Hematopoietic multipotent progenitor cell (in vitro differentiated cells): ENCODE results near the gene CD3E. TPM values are rescaled to one million over a fixed set of nuclear protein-coding genes. Genes with fewer than 3 reads are reported as not detected.
A peak's percentile ranks its signal among the peaks of the same experiment; 100 is the strongest.

Experiments used
- DNase-seq, 3 donors: peaks; one replicate each; pipeline ENCODE4 v3.0.0-alpha.2; 2011 to 2015; ENCODE audit warnings: low read depth in 2 of 3, low spot score in 2 of 3
- total RNA-seq: library from RNA; depleted of rRNA; stranded (reverse); fragments of >200 nt; gene quantifications from one replicate; pipeline ENCODE4 v1.2.3, GENCODE V29; 2012

Gene CD3E
- total RNA-seq, result 0.54 TPM

DNA sequence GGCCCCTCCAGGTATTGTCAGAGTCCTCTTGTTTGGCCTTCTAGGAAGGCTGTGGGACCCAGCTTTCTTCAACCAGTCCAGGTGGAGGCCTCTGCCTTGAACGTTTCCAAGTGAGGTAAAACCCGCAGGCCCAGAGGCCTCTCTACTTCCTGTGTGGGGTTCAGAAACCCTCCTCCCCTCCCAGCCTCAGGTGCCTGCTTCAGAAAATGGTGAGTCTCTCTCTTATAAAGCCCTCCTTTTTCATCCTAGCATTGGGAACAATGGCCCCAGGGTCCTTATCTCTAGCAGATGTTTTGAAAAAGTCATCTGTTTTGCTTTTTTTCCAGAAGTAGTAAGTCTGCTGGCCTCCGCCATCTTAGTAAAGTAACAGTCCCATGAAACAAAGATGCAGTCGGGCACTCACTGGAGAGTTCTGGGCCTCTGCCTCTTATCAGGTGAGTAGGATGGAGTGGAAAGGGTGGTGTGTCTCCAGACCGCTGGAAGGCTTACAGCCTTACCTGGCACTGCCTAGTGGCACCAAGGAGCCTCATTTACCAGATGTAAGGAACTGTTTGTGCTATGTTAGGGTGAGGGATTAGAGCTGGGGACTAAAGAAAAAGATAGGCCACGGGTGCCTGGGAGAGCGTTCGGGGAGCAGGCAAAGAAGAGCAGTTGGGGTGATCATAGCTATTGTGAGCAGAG, at the start of gene CD3E:
CD3E (plus strand) TSS at position 163 of the 681 bp plus-strand sequence; CDS start at position 386, 223 bp downstream.
- DNase-seq, result no peak

DNA sequence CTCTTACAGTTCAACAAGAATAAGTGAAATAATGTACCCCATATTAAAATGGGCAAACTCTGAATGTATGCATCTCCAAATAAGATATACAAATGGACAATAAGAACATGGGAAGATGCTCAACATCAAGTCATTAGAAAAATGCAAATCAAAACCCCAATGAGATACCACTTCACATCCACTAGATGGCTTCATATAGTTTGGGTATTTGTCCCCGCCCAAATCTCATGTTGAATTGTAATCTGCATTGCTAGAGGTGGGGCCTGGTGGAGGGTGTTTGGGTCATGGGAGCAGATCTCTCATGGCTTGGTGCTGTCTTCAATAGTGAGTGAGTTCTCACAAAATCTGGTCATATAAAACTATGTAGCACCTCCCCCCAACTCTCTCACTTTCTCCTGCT, 46.1 kb upstream of the CD3E start:
- no peak for DNase-seq

DNA sequence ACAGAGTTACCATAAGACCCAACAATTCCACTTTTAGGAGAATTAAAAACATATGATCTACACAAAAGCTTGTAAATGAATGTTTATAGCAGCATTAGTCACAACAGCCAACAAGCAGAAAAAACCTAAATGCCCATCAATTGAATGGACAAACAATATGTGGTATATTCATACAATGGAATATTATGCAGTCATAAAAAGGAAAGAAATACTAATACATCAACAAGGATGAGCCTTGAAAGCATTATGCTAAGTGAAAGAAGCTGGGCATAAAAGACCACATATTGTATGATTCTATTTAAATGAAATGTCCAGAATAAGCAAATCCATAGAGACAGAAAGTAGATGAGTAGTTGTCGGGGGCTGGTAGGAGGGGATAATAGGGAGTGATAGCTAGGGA, 45.4 kb upstream of the CD3E start:
- no peak for DNase-seq

DNA sequence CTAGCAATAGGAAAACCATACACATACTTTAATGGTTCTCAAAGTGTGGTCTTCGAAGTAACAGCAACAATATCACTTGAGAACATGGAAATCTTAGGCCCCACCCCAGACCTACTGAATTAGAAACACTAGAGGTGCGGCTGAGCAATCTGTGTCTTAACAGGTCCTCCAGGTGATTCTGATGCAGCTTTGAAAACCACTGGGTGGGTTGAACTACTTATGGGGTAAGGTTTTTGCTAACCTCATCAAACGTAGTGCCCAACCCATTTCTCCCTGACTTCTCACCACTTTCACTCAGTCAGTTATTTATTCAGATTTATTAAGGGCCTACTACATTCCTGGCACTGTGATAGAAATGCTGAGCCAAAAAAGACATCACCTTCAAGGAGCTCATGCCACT, 44.2 kb upstream of the CD3E start:
- DNase-seq, result no peak

DNA sequence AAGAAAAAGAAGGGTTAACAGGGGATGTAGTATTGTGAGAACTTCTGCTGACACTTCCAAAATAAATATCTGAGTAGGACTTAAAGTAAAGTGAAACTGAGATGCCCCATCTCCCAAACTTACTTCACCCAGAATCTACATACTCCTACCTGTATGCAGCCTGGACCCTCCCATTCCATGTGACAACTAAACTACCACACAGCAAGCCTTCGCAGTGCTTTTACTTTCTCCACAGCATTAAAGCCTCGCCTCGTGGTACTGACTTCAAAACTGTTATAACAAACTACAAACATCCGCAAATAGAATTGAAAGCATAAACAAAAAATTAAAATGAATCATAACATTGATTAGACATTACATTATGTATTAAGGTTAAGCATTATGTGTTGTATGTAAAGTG, 41.4 kb upstream of the CD3E start:
- no peak for DNase-seq

DNA sequence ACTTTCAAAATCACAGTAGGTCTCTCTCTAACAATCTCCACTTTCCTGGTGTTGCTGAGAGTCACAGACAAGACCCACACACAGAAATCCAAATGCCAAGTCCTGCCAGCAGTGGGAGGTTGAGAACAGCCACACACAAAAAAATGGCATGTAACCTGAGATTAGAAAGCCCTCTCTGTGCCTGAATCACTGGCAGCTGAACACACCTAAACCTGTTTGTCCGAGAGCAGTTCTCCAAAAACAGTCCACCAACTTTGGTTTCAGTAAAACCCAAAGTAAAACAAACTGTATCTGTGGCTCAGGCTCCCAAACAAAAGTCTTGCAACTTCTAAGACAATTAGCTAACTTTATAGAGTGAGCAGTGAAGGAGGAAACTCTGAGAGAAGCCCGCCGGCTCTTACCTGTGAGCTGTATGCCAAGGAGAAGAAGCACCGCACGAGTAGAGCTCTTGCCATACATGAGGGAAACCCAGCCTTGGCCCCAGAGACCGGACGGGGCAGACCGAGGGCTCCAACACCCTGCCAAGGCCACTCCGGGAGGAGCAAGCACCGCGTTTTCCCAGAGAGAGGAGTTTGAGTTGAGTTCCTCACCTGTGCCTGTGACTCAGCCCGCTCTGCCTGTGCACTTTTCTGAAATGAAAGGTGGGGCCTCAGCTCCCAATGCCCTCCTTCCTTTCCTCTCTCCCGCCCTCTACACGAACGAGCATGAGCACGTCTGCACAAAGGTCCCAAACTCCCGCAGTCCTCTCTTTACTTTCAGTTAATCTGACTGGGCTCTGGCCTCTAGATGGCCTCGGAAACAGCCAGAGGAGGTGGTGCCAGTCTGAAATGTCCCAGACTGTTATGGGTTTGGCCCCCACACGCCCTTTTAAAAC, 40.6 kb upstream of the CD3E start, which contains the start of gene MPZL2:
MPZL2 (minus strand) TSS at position 603 of the 874 bp plus-strand sequence; CDS start at position 459, 144 bp downstream.
- peak in 2 of 3 donors; percentile 24 to 27 for DNase-seq

DNA sequence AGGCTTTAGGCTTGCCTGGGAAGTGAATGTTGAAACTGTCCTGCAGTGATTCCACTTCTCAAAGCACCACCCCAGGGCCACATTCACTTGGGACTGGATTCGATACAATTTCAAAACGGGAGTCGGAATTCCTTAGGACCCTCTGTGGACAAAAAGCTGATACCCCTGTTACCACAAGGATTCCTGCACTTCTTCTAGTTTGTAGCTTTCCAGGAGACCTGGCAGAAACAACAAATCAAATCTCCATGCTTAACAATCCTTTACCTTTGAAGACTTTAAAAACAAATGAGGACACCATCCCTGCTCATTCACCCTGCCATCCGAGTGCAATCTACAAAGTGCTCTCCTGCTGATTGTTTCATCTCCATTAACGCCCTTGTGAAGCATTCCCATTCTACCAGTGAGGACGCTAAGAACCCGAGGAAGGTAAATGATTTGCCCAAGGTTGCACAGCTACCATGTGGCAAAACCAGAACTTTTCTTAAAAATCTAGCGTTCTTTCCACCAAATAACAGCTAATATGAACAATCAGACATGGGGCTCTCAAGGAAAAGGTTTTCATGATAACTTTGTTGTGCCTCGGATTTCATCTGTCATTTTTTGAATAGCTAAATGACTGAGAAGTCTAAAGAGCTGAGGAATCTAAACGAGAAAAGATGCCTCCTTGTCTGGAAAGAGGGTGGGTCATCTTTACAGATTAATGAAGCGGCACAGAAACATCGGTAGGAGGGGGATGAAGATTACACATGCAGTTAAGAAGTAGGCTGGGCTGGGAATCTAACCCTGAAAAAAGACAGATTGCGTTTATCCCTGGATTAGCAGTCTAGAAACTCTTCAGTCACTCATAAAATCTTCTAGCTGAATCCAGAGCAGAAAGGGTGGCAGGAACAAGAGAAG, 39.7 kb upstream of the CD3E start:
- no peak for DNase-seq

DNA sequence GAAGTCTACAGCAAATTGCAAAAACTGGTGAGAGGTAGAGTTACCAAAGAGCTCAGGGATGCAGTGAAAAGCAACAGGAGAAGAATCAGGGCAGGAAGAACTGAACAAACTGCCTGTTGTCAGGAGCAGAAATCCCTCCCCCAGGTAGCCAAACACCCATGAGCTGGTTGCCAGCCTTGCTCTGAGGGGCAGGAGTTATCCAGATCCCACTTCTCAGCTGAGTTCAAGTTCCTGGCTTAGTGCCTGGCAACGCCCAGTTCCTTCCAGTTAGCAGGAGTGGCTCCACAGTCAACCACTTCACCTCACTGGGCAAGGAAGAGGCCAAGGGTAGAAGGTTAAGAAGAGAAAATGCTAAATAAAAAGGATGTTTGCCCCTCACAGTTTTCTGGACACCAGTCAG, 38.6 kb upstream of the CD3E start:
- no peak for DNase-seq

DNA sequence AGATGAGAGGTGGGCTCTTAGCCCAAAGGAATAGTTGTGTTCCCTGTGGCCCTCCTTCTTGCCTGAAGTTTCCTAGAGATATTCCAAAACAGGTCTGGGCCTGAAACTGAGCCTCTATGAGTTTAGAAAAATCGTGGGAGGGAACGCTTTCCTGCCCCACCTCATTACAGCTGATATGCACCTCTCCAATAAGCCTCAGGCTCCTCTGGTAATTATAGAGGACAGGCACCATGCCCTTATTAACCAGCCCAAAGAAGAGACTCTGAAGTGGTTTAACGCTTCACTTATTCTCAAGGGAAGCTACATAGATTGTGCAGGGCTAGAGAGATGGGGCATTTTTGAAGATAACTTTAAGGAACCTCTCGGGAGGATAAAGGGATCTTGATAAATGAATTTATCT, 37.0 kb upstream of the CD3E start:
- no peak for DNase-seq

DNA sequence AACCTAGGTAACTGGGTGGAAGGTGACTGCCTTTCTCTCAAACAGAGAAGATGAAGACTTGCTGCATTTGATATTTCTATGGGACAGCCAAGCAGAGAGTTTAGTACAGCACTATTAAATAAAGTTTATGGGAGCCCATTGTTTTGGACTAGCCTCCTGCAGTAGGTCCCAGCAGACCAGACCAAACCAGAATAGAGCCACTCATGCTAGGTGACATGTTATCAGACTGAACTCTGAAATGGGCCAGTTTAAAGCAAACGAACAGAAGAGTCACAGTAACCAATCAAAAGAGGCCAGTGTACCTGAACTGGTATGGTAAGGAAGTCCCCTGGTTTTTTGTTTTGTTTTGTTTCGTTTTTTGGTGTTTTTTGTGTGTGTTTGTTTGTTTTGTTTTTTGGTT, 32.5 kb upstream of the CD3E start:
- no peak for DNase-seq

DNA sequence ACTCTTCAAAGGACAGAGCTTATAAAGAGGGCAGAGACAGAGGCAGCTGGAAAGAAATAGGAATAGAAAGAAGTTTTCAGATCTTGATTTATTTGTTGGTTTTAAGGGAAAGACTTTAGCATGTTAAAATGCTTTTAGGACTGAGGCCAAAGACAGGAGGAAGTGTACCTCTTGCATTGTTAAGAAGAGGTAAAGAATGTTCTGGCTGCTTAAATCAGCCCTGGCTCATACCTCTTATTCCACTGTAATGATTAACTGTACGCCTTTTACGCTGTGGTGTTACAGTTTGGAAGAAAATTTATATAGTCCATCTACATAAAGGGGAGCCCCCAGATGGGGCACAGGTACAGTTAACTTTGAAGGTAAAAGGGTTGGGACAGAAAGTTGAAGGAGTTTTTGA, 30.3 kb upstream of the CD3E start:
- DNase-seq, result no peak

DNA sequence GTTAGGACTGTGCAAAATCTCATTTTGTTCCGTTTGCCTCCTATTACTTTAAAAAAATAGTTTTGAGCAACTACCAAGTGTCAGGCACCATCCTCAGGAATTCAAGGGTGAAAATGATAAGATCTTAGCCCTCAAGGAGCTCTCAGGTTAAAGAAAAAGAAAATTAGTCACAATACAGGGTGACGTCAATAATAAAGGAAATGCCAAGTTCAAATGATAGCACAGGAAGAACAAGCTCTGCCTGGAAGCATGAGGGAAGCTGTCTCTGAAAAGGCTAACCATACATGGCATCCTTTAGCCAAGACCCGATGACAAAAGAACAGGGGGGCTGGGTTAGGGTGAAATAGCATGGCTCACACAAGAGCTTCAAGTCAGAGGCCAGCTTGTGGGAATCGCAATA, 29.4 kb upstream of the CD3E start:
- no peak for DNase-seq

DNA sequence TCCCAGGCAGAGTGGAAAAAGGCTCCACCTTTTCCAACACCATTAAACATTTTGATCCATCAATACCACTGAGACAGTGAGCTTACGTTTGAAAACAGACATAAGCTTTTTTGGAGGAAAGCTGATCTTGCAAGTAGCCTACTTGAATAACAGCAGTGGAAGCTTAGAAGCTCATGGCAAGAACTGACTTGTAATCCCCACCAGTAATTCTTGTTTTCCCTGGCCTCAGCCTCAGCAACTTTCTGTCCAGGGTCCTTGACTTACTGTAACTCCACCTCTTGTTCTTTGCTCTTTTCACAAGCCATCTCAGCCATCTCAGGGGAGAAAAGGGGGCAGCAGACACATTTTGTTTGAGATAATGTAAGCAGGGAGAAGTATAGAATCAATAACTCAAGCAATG, 28.1 kb upstream of the CD3E start:
- DNase-seq, result no peak

DNA sequence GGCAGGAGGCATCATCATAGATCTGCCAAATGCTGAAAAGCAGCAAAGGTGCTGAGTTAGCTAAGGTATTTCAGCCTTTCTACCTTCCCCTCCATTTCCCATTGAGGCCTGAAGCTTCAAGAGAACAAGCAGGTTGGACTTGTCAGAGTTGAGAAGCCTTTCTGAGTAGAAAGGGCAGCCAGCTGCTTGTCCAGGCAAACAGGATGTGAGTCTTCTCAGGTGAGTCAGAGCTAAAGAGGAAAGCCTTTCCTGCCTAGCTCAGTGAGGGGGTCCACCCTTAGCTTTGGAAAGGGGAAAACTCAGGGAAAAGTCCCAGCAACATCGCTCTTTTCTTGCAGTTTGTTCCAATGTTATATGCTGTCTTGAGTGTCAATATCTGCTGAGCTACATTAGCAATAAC, 27.2 kb upstream of the CD3E start:
- DNase-seq, result no peak

DNA sequence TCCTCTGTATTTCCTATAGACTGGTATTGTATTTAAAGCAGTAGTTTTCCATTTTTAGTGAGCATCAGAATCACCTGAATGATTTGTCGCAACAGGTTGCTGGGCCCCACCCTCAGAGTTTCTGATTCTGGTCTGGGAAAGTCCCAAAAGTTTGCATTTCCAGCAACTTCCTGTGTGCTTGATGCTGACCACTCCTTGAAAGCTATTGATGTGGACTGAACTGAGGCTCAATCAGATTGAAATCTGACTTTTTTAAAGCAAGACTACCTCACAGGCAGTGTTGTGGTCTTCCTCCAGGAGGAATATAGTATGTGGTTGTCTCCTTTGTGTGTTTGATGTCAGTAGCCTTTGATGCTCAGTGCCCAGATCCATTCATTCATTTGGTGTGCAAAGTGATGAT, 23.2 kb upstream of the CD3E start:
- DNase-seq, result no peak

DNA sequence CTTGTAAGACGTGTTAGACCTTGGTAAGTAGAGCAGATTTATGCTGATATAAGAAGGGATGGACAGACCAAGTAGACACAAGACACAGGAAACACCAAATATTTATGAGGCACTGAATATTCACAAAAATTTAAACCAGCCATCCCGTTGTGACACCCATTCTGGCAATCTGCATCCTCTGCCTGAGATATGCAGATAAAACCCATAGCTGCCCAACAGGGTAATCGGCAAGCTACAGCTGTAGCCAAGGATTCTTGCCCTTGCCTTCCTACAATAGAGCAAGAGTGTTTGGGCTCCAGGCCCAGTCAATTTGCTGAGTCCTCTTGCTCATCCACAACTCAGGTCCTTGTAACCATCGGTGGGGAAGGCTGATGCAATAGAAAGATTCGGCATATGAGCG, 21.9 kb upstream of the CD3E start:
- no peak for DNase-seq

DNA sequence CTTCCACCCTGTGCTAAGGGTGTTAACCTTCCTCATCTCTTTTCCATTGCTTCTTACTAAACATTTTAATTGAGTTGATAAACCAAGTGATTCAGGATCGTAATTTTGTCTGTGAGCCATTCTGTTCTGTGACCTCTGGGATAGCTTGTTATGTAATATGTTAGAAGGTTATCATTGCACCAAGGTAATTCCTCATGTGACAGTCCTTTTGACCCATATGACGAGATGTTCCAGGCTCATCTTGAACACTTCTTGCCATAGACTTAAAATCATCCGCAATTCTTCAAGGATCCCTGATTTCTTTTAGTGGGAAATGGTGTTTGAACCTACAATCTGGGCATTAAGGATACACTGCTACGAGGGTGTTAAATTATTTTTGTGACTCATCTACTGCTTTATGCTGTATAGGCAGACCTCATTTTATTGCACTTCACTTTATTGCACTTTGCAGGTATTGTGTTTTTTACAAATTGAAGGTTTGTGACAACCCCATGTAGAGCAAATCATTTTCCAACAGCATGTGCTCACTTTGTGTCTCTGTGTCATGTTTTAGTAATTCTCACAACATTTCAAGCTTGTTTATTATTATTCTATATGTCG, 21.4 kb upstream of the CD3E start:
- no peak for DNase-seq

DNA sequence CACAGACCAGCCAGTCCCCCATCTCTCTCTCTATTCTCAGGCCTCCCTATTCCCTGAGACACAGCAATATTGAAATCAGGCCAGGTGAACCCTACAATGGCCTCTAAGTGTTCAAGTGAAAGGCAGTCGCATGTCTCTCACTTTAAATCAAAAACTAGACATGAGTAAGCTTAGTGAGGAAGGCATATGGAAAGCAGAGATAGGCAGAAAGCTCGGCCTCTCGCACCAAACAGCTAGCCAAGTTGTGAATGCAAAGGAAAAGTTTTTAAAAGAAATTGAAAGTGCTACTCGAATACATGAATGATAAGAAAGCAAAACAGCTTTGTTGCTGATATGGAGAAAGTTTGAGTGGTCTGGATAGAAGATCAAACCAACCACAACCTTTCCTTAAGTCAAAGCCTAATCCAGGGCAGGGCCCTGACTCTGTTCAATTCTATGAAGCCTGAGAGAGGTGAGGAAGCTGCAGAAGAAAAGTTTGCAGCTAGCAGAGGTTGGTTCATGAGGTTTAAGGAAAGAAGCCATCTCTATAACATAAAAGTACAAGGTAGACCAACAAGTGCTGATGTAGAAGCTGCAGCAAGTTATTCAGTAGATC, 20.7 kb upstream of the CD3E start:
- peak in 1 of 3 donors; percentile 15 for DNase-seq

DNA sequence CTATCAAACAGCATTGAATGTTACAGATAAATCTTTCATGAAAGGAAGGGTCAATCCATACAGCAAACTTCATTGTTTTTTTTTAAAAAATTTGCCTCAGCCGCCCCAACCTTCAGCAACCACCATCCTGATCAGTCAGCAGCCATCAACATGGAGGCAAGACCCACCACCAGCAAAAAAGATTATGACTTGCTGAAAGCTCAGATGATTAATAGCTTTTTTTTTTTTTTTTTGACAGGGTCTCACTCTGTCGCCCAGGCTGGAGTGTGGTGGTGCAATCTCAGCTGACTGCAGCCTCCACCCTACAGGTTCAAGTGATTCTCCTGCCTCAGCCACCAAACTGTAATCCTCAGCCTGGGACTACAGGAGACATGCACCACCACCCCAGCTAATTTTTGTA, 18.0 kb upstream of the CD3E start:
- DNase-seq, result no peak

DNA sequence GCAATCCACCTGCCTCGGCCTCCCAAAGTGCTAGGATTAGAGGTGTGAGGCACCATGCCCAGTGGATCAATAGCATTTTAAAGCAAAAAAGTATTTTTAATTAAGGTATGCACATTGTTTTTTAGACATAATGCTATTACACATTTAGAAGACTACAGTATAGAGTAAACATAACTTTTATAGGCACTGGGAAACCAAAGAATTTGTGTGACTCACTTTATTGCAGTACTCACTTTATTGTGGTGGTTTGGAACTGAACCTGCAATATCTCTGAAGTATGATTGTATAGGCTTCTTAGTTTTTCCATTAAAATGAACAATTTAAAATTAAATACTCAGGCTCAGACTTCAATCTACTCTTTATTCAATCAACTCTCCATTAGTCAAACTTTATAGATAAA, 17.5 kb upstream of the CD3E start:
- no peak for DNase-seq
